Astrocyte of the spinal cord (primary cell): Measurements from ENCODE around the gene OSTN.

Experiments
- DNase-seq: peaks from one replicate; pipeline ENCODE4 v3.0.0; 2011; ENCODE audit warnings: low read depth, low spot score
- H3K4me3 ChIP-seq: 2 replicates; pipeline ENCODE4 v1.5.1; 2011; ENCODE audit warnings: low read depth, mild to moderate bottlenecking, low read length, moderate library complexity
- in situ Hi-C: cut with HindIII; loops from 2 replicates; pipeline ENCODE4 v1.10.0; 2017; ENCODE audit warnings: low sequenced_read_pairs
- TF ChIP-seq, protein P1 (sequence below): IDR thresholded peaks from 2 replicates; pipeline ENCODE4 v1.5.1; 2012; ENCODE audit warnings: low read depth, mild to moderate bottlenecking, low read length, inconsistent platforms

Gene OSTN

DNA sequence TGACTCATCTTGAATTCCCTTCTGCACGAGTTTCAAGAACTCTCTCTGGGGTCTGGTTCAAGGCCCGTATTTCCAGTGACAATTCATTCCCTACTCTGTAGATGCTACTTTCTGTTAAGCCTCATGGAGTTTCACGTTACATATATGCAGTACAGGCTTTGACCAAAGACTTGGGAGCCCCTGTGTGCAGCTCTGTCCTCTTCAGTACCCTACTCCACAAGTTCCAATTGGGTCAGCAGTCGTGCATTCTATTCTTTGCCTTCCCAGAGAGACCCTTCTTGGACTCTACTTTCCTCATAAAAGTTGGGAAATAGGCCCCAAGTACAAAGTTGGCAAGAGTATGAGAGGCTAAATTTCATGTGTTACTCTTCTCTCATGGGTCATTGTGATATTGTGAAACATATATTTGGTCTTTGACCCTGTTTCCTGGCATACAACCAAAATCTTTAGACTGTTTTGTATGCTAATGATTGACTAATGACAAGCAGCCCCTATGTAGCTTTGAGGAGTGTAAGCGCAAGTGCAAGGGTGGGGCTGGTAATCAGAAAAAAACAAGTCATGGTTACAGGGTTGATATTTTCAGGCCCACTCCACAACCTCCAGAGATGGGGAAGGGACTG lies 115.2 kb downstream of the OSTN start:
- in situ Hi-C loops, result no loop called here
- DNase-seq, result no peak
- TF ChIP-seq, protein P1, sequence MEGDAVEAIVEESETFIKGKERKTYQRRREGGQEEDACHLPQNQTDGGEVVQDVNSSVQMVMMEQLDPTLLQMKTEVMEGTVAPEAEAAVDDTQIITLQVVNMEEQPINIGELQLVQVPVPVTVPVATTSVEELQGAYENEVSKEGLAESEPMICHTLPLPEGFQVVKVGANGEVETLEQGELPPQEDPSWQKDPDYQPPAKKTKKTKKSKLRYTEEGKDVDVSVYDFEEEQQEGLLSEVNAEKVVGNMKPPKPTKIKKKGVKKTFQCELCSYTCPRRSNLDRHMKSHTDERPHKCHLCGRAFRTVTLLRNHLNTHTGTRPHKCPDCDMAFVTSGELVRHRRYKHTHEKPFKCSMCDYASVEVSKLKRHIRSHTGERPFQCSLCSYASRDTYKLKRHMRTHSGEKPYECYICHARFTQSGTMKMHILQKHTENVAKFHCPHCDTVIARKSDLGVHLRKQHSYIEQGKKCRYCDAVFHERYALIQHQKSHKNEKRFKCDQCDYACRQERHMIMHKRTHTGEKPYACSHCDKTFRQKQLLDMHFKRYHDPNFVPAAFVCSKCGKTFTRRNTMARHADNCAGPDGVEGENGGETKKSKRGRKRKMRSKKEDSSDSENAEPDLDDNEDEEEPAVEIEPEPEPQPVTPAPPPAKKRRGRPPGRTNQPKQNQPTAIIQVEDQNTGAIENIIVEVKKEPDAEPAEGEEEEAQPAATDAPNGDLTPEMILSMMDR, result no peak
- no peak overlapping the region for H3K4me3 ChIP-seq
